ENCODE data around the gene NRCAM. TPM values are rescaled to one million over a fixed set of nuclear protein-coding genes. Genes with fewer than 3 reads are reported as not detected.
"Not testable (repeated sequence)": the region's sequence is repeated elsewhere in the genome, so short reads cannot be mapped to it uniquely, and the experiment has no call there.

Gene NRCAM
- total and polyA plus RNA-seq, 4 donors, result 0.17 to 3.2 (median 0.64) TPM

DNA sequence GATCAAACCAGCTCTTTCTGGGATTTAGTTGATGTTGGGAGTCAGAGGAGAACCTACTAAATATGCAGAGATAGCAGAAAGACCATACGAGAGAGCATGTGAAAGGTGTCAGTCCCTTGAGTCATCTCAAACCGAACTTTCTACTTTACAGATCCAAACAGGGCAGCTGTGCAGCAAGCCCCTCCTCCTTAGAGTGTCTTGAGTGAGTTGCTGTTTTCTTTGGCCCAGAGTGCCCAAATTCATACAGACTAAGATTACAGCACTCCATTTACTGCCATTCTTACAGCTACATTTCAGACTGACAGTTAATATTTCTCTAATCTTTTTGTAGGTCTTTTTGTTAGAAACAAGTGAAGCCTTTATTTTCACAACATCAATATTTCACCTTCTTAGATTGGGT, 53.4 kb downstream of the NRCAM start (continued):
- TF ChIP-seq RAD21 (IDR thresholded peaks at IDR 0.05) (no peak), GABPA (IDR thresholded peaks at IDR 0.05 in 1 of 2, conservative IDR thresholded peaks at IDR 0.05 in 1 of 2) (no peak), HNF4G (IDR thresholded peaks at IDR 0.05) (no peak)

DNA sequence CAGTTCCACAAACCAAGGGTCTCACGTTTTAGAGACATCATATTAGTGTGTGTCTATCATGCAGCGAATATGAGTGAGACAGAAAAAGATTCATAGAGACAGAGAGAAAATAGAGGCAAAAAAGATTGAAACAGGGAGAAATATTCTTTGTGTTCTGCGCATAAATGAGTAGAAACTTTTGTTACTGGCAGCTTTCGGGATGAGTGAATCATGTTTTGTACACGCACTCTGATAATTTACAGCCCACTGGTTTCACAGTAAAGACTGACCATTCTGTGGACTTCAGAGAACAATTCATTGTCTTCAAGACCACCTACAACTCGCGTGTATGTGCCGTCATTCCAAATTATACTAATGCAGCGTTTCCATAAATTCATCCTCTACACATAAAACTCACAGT, 60.2 kb downstream of the NRCAM start:
- DNase-seq (ENCODE audit: low spot score), result no peak
- Histone ChIP-seq H3K4me1 (ENCODE audit: control insufficient read depth in 4 of 4, insufficient read depth in 4 of 4, low read length in 3 of 4) (no peaks in the 10 kb centered on the region), H3K9ac (ENCODE audit: low read depth in 1 of 2, low read length in 2 of 2) (no peak overlapping the region), H3K9me3 (ENCODE audit: control insufficient read depth in 4 of 4, low read length in 3 of 4) (no peaks in the 10 kb centered on the region), H3K36me3 (ENCODE audit: control insufficient read depth in 4 of 4, insufficient read depth in 3 of 4, low read depth in 1 of 4, low read length in 3 of 4) (no peaks in the 10 kb centered on the region), H3K27ac (ENCODE audit: low read depth in 1 of 2, low read length in 2 of 2) (no peak overlapping the region), H3K27me3 (ENCODE audit: control insufficient read depth in 4 of 4, insufficient read depth in 4 of 4, low read length in 3 of 4) (no peaks in the 10 kb centered on the region), H3K4me3 (ENCODE audit: low read depth in 1 of 3, low read length in 3 of 3) (no peak overlapping the region)
- TF ChIP-seq MAX (IDR thresholded peaks at IDR 0.05) (no peak), EGR1 (IDR thresholded peaks at IDR 0.05; ENCODE audit: low read depth in 2 of 2) (no peak)
- TF ChIP-seq, protein P1, sequence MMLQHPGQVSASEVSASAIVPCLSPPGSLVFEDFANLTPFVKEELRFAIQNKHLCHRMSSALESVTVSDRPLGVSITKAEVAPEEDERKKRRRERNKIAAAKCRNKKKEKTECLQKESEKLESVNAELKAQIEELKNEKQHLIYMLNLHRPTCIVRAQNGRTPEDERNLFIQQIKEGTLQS (IDR thresholded peaks at IDR 0.05), result no peak
- WGBS, result 92% methylated on average over 9 of the region's 9 CpGs

DNA sequence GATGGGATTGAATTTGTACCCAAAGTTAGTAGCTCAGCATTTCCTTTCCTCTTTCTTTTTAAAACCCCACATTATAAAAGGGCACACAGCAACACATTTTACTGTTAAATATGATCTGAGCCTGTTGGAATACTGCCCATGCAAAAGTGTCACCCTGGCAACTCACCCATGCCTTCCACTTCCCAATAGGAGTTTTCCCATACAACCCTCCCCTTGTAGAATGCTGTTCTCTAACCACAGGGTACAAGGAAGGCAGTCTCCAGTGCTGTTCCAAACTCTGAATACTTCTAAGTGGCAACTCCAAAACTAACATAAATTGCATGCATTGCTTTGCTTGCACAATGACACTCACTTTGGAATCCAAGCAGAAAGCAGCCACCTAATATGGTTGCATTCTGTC, 60.8 kb downstream of the NRCAM start:
- TF ChIP-seq HNF4G (IDR thresholded peaks at IDR 0.05) (no peak), FOXA1 (IDR thresholded peaks at IDR 0.05) (no peak), HNF4A (conservative IDR thresholded peaks at IDR 0.05) (no peak), TAF1 (conservative IDR thresholded peaks at IDR 0.05) (no peak), YY1 (IDR thresholded peaks at IDR 0.05) (no peak), MAX (IDR thresholded peaks at IDR 0.05) (no peak), REST (IDR thresholded peaks at IDR 0.05) (no peak), SP1 (IDR thresholded peaks at IDR 0.05) (no peak), RXRA (IDR thresholded peaks at IDR 0.05) (no peak), GABPA (IDR thresholded peaks at IDR 0.05 in 1 of 2, conservative IDR thresholded peaks at IDR 0.05 in 1 of 2) (no peak), RAD21 (IDR thresholded peaks at IDR 0.05) (no peak), NR2F2 (IDR thresholded peaks at IDR 0.05) (no peak), FOXA2 (IDR thresholded peaks at IDR 0.05) (no peak), EGR1 (IDR thresholded peaks at IDR 0.05; ENCODE audit: low read depth in 2 of 2) (no peak), CTCF (IDR thresholded peaks at IDR 0.05; ENCODE audit: low read depth, low read length, missing input control) (no peak), JUND (IDR thresholded peaks at IDR 0.05) (no peak)
- TF ChIP-seq, protein P2, sequence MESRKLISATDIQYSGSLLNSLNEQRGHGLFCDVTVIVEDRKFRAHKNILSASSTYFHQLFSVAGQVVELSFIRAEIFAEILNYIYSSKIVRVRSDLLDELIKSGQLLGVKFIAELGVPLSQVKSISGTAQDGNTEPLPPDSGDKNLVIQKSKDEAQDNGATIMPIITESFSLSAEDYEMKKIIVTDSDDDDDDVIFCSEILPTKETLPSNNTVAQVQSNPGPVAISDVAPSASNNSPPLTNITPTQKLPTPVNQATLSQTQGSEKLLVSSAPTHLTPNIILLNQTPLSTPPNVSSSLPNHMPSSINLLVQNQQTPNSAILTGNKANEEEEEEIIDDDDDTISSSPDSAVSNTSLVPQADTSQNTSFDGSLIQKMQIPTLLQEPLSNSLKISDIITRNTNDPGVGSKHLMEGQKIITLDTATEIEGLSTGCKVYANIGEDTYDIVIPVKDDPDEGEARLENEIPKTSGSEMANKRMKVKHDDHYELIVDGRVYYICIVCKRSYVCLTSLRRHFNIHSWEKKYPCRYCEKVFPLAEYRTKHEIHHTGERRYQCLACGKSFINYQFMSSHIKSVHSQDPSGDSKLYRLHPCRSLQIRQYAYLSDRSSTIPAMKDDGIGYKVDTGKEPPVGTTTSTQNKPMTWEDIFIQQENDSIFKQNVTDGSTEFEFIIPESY (IDR thresholded peaks at IDR 0.05), result no peak
- TF ChIP-seq, protein P1 (IDR thresholded peaks at IDR 0.05), result no peak
- H3K36me3 ChIP-seq (ENCODE audit: control insufficient read depth in 4 of 4, insufficient read depth in 3 of 4, low read depth in 1 of 4, low read length in 3 of 4), result no peaks in the 10 kb centered on the region
- DNase-seq (ENCODE audit: low spot score), result no peak
- no peaks in the 10 kb centered on the region for H3K4me1 ChIP-seq (ENCODE audit: control insufficient read depth in 4 of 4, insufficient read depth in 4 of 4, low read length in 3 of 4)
- no peak overlapping the region for H3K9ac ChIP-seq (ENCODE audit: low read depth in 1 of 2, low read length in 2 of 2)
- H3K27ac ChIP-seq (ENCODE audit: low read depth in 1 of 2, low read length in 2 of 2), result no peak overlapping the region
- no peaks in the 10 kb centered on the region for H3K9me3 ChIP-seq (ENCODE audit: control insufficient read depth in 4 of 4, low read length in 3 of 4)
- no peaks in the 10 kb centered on the region for H3K27me3 ChIP-seq (ENCODE audit: control insufficient read depth in 4 of 4, insufficient read depth in 4 of 4, low read length in 3 of 4)
- H3K4me3 ChIP-seq (ENCODE audit: low read depth in 1 of 3, low read length in 3 of 3), result no peak overlapping the region

GRCh38 chr7:108393097-108393496, 63.1 kb downstream of the NRCAM start:
- not testable (repeated sequence) for H3K4me3 ChIP-seq (ENCODE audit: low read depth in 1 of 3, low read length in 3 of 3); H3K9me3 ChIP-seq (ENCODE audit: control insufficient read depth in 4 of 4, low read length in 3 of 4); H3K4me1 ChIP-seq (ENCODE audit: control insufficient read depth in 4 of 4, insufficient read depth in 4 of 4, low read length in 3 of 4); H3K27ac ChIP-seq (ENCODE audit: low read depth in 1 of 2, low read length in 2 of 2); H3K9ac ChIP-seq (ENCODE audit: low read depth in 1 of 2, low read length in 2 of 2); DNase-seq (ENCODE audit: low spot score); H3K27me3 ChIP-seq (ENCODE audit: control insufficient read depth in 4 of 4, insufficient read depth in 4 of 4, low read length in 3 of 4); H3K36me3 ChIP-seq (ENCODE audit: control insufficient read depth in 4 of 4, insufficient read depth in 3 of 4, low read depth in 1 of 4, low read length in 3 of 4)
- WGBS, result 38% methylated on average over 10 of the region's 10 CpGs

Measured in liver (tissue), 9 donors.